HEK293 (cell line): ENCODE data around the gene PTPRN2.

Experiments
- KLF16 ChIP-seq: fragments of 450-650 bp; formaldehyde crosslinking; IDR thresholded peaks from 2 replicates; pipeline ENCODE4 v1.5.1; 2017; ENCODE audit warnings: missing biosample characterization, missing genetic modification characterization
- PATZ1 ChIP-seq: fragments of 450-650 bp; formaldehyde crosslinking; IDR thresholded peaks from 2 replicates; pipeline ENCODE4 v1.5.1; 2016; ENCODE audit warnings: missing biosample characterization, missing genetic modification characterization
- SETDB1 ChIP-seq: IDR thresholded peaks from one replicate; pipeline ENCODE4 v1.6.1; 2017; ENCODE audit warnings: mild to moderate bottlenecking, low read length, moderate library complexity, mixed read lengths; ENCODE audit not compliant: insufficient read length
- TCF7L2 ChIP-seq: IDR thresholded peaks from 2 replicates; pipeline ENCODE4 v1.6.1; 2011; ENCODE audit warnings: low read depth, mild to moderate bottlenecking, inconsistent platforms, low read length, moderate library complexity, borderline replicate concordance
- ZBTB49 ChIP-seq: fragments of 450-650 bp; formaldehyde crosslinking; IDR thresholded peaks from 2 replicates; pipeline ENCODE4 v1.5.1; 2016; ENCODE audit warnings: missing biosample characterization, missing genetic modification characterization, low read depth
- ZEB2 ChIP-seq: fragments of 450-650 bp; formaldehyde crosslinking; IDR thresholded peaks from 2 replicates; pipeline ENCODE4 v1.5.1; 2016; ENCODE audit warnings: missing biosample characterization, missing genetic modification characterization
- ZNF10 ChIP-seq: fragments of 450-650 bp; formaldehyde crosslinking; IDR thresholded peaks from 2 replicates; pipeline ENCODE4 v1.5.1; 2017; ENCODE audit warnings: missing biosample characterization, missing genetic modification characterization
- ZNF121 ChIP-seq: fragments of 450-650 bp; formaldehyde crosslinking; IDR thresholded peaks from 2 replicates; pipeline ENCODE4 v1.5.1; 2016; ENCODE audit warnings: missing biosample characterization, missing genetic modification characterization
- ZNF140 ChIP-seq: fragments of 450-650 bp; formaldehyde crosslinking; IDR thresholded peaks from 2 replicates; pipeline ENCODE4 v1.5.1; 2016; ENCODE audit warnings: missing biosample characterization, missing genetic modification characterization
- ZNF146 ChIP-seq: fragments of 450-650 bp; formaldehyde crosslinking; IDR thresholded peaks from 2 replicates; pipeline ENCODE4 v1.5.1; 2016; ENCODE audit warnings: missing biosample characterization, missing genetic modification characterization
- ZNF2 ChIP-seq: fragments of 450-650 bp; formaldehyde crosslinking; IDR thresholded peaks from 2 replicates; pipeline ENCODE4 v1.5.1; 2016; ENCODE audit warnings: missing biosample characterization, missing genetic modification characterization
- ZNF24 ChIP-seq: fragments of 450-650 bp; formaldehyde crosslinking; IDR thresholded peaks from 2 replicates; pipeline ENCODE4 v1.5.1; 2016; ENCODE audit warnings: missing biosample characterization, missing genetic modification characterization
- ZNF354C ChIP-seq: fragments of 450-650 bp; formaldehyde crosslinking; IDR thresholded peaks from 2 replicates; pipeline ENCODE4 v1.5.1; 2016; ENCODE audit warnings: missing biosample characterization, missing genetic modification characterization, low read depth, borderline replicate concordance
- ZNF394 ChIP-seq: fragments of 450-650 bp; formaldehyde crosslinking; IDR thresholded peaks from 2 replicates; pipeline ENCODE4 v1.5.1; 2016; ENCODE audit warnings: missing biosample characterization, missing genetic modification characterization, mild to moderate bottlenecking, moderate library complexity, borderline replicate concordance
- ZNF473 ChIP-seq: fragments of 450-650 bp; formaldehyde crosslinking; IDR thresholded peaks from 2 replicates; pipeline ENCODE4 v1.5.1; 2017; ENCODE audit warnings: missing biosample characterization, missing genetic modification characterization
- ZNF501 ChIP-seq: fragments of 450-650 bp; formaldehyde crosslinking; IDR thresholded peaks from 2 replicates; pipeline ENCODE4 v1.5.1; 2016; ENCODE audit warnings: missing biosample characterization, missing genetic modification characterization
- ZNF530 ChIP-seq: fragments of 450-650 bp; formaldehyde crosslinking; IDR thresholded peaks from 2 replicates; pipeline ENCODE4 v1.5.1; 2016; ENCODE audit warnings: low read depth, missing biosample characterization, missing genetic modification characterization
- ZNF544 ChIP-seq: fragments of 450-650 bp; formaldehyde crosslinking; IDR thresholded peaks from 2 replicates; pipeline ENCODE4 v1.5.0; 2017; ENCODE audit warnings: missing biosample characterization, missing genetic modification characterization
- ZNF560 ChIP-seq: fragments of 450-650 bp; formaldehyde crosslinking; IDR thresholded peaks from 2 replicates; pipeline ENCODE4 v1.5.1; 2017; ENCODE audit warnings: missing biosample characterization, missing genetic modification characterization, borderline replicate concordance
- ZNF596 ChIP-seq: fragments of 450-650 bp; IDR thresholded peaks from 2 replicates; pipeline ENCODE4 v1.5.0; 2018; ENCODE audit warnings: missing biosample characterization, mild to moderate bottlenecking, missing genetic modification characterization, moderate library complexity
- ZNF701 ChIP-seq: fragments of 450-650 bp; formaldehyde crosslinking; IDR thresholded peaks from 2 replicates; pipeline ENCODE4 v1.5.1; 2016; ENCODE audit warnings: missing biosample characterization, missing genetic modification characterization
- ZSCAN18 ChIP-seq: fragments of 450-650 bp; formaldehyde crosslinking; IDR thresholded peaks from 2 replicates; pipeline ENCODE4 v1.5.1; 2016; ENCODE audit warnings: missing biosample characterization, missing genetic modification characterization
- TF ChIP-seq, protein P1 (sequence below): fragments of 450-650 bp; formaldehyde crosslinking; IDR thresholded peaks from 2 replicates; pipeline ENCODE4 v1.5.1; 2016; ENCODE audit warnings: missing biosample characterization, missing genetic modification characterization
- TF ChIP-seq, protein P2 (sequence below): fragments of 450-650 bp; formaldehyde crosslinking; IDR thresholded peaks from 2 replicates; pipeline ENCODE4 v1.5.1; 2017; ENCODE audit warnings: missing biosample characterization, missing genetic modification characterization
- TF ChIP-seq, protein P3 (sequence below): fragments of 450-650 bp; formaldehyde crosslinking; IDR thresholded peaks from 2 replicates; pipeline ENCODE4 v1.5.1; 2016; ENCODE audit warnings: missing biosample characterization, missing genetic modification characterization

PTPRN2 gene

GRCh38 chr7:158097453-158098124, 490.0 kb downstream of the PTPRN2 start (continued):
- TF ChIP-seq, protein P1, sequence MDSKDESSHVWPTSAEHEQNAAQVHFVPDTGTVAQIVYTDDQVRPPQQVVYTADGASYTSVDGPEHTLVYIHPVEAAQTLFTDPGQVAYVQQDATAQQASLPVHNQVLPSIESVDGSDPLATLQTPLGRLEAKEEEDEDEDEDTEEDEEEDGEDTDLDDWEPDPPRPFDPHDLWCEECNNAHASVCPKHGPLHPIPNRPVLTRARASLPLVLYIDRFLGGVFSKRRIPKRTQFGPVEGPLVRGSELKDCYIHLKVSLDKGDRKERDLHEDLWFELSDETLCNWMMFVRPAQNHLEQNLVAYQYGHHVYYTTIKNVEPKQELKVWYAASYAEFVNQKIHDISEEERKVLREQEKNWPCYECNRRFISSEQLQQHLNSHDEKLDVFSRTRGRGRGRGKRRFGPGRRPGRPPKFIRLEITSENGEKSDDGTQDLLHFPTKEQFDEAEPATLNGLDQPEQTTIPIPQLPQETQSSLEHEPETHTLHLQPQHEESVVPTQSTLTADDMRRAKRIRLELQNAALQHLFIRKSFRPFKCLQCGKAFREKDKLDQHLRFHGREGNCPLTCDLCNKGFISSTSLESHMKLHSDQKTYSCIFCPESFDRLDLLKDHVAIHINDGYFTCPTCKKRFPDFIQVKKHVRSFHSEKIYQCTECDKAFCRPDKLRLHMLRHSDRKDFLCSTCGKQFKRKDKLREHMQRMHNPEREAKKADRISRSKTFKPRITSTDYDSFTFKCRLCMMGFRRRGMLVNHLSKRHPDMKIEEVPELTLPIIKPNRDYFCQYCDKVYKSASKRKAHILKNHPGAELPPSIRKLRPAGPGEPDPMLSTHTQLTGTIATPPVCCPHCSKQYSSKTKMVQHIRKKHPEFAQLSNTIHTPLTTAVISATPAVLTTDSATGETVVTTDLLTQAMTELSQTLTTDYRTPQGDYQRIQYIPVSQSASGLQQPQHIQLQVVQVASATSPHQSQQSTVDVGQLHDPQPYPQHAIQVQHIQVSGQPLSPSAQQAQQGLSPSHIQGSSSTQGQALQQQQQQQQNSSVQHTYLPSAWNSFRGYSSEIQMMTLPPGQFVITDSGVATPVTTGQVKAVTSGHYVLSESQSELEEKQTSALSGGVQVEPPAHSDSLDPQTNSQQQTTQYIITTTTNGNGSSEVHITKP (tag by site-specific recombination) = no peak
- TF ChIP-seq ZNF501 (tag by site-specific recombination) (no peak), ZNF2 (tag by site-specific recombination) (peak; percentile 74; the same call in 1 of the 2 replicates), ZNF544 (tag by site-specific recombination) (0 out of 2 replicates have a peak, but pooled peaks have one; percentile 7), ZEB2 (peak; percentile 99), ZNF146 (tag by site-specific recombination) (peak; percentile 68), PATZ1 (tag by site-specific recombination) (0 out of 2 replicates have a peak, but pooled peaks have one; percentile 40), SETDB1 (peak; percentile 87), ZSCAN18 (no peak), ZNF701 (tag by site-specific recombination) (no peak), KLF16 (tag by site-specific recombination) (no peak), ZNF354C (peak; percentile 39; the same call in 1 of the 2 replicates), ZNF530 (no peak), ZNF121 (tag by site-specific recombination) (no peak), ZNF473 (tag by site-specific recombination) (no peak), TCF7L2 (no peak; the same call in 1 of the 2 replicates), ZNF394 (tag by site-specific recombination) (peak; percentile 94), ZNF24 (peak; percentile 95), ZNF596 (tag by site-specific recombination) (no peak), ZNF560 (tag by site-specific recombination) (no peak), ZNF140 (tag by site-specific recombination) (no peak), ZNF10 (tag by site-specific recombination) (no peak), ZBTB49 (tag by site-specific recombination) (no peak)
- TF ChIP-seq, protein P2, sequence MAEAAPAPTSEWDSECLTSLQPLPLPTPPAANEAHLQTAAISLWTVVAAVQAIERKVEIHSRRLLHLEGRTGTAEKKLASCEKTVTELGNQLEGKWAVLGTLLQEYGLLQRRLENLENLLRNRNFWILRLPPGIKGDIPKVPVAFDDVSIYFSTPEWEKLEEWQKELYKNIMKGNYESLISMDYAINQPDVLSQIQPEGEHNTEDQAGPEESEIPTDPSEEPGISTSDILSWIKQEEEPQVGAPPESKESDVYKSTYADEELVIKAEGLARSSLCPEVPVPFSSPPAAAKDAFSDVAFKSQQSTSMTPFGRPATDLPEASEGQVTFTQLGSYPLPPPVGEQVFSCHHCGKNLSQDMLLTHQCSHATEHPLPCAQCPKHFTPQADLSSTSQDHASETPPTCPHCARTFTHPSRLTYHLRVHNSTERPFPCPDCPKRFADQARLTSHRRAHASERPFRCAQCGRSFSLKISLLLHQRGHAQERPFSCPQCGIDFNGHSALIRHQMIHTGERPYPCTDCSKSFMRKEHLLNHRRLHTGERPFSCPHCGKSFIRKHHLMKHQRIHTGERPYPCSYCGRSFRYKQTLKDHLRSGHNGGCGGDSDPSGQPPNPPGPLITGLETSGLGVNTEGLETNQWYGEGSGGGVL (tag by site-specific recombination) = no peak
- TF ChIP-seq, protein P3, sequence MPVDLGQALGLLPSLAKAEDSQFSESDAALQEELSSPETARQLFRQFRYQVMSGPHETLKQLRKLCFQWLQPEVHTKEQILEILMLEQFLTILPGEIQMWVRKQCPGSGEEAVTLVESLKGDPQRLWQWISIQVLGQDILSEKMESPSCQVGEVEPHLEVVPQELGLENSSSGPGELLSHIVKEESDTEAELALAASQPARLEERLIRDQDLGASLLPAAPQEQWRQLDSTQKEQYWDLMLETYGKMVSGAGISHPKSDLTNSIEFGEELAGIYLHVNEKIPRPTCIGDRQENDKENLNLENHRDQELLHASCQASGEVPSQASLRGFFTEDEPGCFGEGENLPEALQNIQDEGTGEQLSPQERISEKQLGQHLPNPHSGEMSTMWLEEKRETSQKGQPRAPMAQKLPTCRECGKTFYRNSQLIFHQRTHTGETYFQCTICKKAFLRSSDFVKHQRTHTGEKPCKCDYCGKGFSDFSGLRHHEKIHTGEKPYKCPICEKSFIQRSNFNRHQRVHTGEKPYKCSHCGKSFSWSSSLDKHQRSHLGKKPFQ = peak; percentile 53; the same call in 1 of the 2 replicates
